CD4-positive, alpha-beta T cell treated with Interleukin-4 for 1 hour (primary cell): ENCODE measurements around the gene COBLL1.

Source experiments
- DNase-seq, 2 donors: peaks; one replicate each; pipeline ENCODE4 v3.0.0-alpha.2; 2020 to 2022

Gene COBLL1

GRCh38 chr2:164675687-164676086 is 165.9 kb downstream of the COBLL1 start:
- DNase-seq, result no peak

- DNase-seq, result no peak
These were observed 166.6 kb downstream of the COBLL1 start for GRCh38 chr2:164675027-164675426.

- DNase-seq, result no peak
These were observed 169.8 kb downstream of the COBLL1 start for GRCh38 chr2:164671664-164672396.

- no peak for DNase-seq
These were observed 172.3 kb downstream of the COBLL1 start for GRCh38 chr2:164669291-164669690.

- DNase-seq, result no peak
These were observed 174.1 kb downstream of the COBLL1 start for GRCh38 chr2:164667566-164667965.

- DNase-seq, result no peak
These were observed 177.6 kb downstream of the COBLL1 start for GRCh38 chr2:164664070-164664469.

GRCh38 chr2:164662868-164663631 is 178.6 kb downstream of the COBLL1 start:
- DNase-seq, result no peak

GRCh38 chr2:164662066-164662465 is 179.6 kb downstream of the COBLL1 start:
- DNase-seq, result no peak

GRCh38 chr2:164661349-164661748 is 180.3 kb downstream of the COBLL1 start:
- no peak for DNase-seq

- no peak for DNase-seq
These were observed 184.5 kb downstream of the COBLL1 start for GRCh38 chr2:164657129-164657528.

- no peak for DNase-seq
These were observed 185.9 kb downstream of the COBLL1 start for GRCh38 chr2:164655750-164656149.

- DNase-seq, result no peak
These were observed 186.3 kb downstream of the COBLL1 start for GRCh38 chr2:164655336-164655735.

- no peak for DNase-seq
These were observed 190.3 kb downstream of the COBLL1 start for GRCh38 chr2:164651361-164651760.

- DNase-seq, result no peak
These were observed 197.5 kb downstream of the COBLL1 start for GRCh38 chr2:164644036-164644700.

GRCh38 chr2:164642946-164643555 is 198.6 kb downstream of the COBLL1 start:
- DNase-seq, result no peak

GRCh38 chr2:164642268-164642667 is 199.4 kb downstream of the COBLL1 start:
- no peak for DNase-seq
